Vagina (tissue), 2 donors: ENCODE results near the gene ITPR1. TPM values are rescaled to one million over a fixed set of nuclear protein-coding genes. Genes with fewer than 3 reads are reported as not detected.

Experiments
- DNase-seq, 2 donors: peaks; one replicate each; pipeline ENCODE4 v3.0.0-alpha.2; 2017; ENCODE audit errors: extremely low spot score in 2 of 2
- H3K27ac ChIP-seq: fragments of 200-600 bp; sonication (generic); one replicate; pipeline ENCODE4 v1.5.1; 2019
- H3K27me3 ChIP-seq: fragments of 200-600 bp; sonication (generic); one replicate; pipeline ENCODE4 v1.5.1; 2019
- H3K36me3 ChIP-seq, 2 donors: fragments of 200-600 bp; sonication (generic); one replicate each; pipeline ENCODE4 v1.5.1; 2017 to 2019
- H3K4me1 ChIP-seq: fragments of 200-600 bp; sonication (generic); one replicate; pipeline ENCODE4 v1.5.1; 2019
- H3K4me3 ChIP-seq, 2 donors: fragments of 200-600 bp; sonication (generic); 1 replicate in 1 of 2; 2 replicates in 1 of 2; pipeline ENCODE4 v1.5.1; 2016 to 2019
- H3K9me3 ChIP-seq: fragments of 200-600 bp; sonication (generic); one replicate; pipeline ENCODE4 v1.5.1; 2019
- CTCF ChIP-seq, 3 experiments: fragments of 450-650 bp in 2 of 3; fragments of 200-600 bp in 1 of 3; sonication (generic) in 1 of 3; IDR thresholded peaks; one replicate each; pipeline ENCODE4 v1.5.1; 2017 to 2019; ENCODE audit warnings: antibody characterized with exemption in 3 of 3, mild to moderate bottlenecking in 2 of 3, moderate library complexity in 2 of 3
- POLR2A ChIP-seq, 2 donors: fragments of 450-650 bp; IDR thresholded peaks; one replicate each; pipeline ENCODE4 v1.6.1; 2017; ENCODE audit warnings: antibody characterized with exemption in 2 of 2, mild to moderate bottlenecking in 2 of 2, moderate library complexity in 2 of 2
- POLR2AphosphoS5 ChIP-seq, 2 donors: sonication (generic); formaldehyde crosslinking; IDR thresholded peaks; one replicate each; pipeline ENCODE4 v1.9.0; 2017; ENCODE audit warnings: antibody characterized with exemption in 2 of 2, mild to moderate bottlenecking in 2 of 2, low read depth in 1 of 2; ENCODE audit not compliant: insufficient read depth in 1 of 2
- intact Hi-C: fragments of 100-400 bp; cut with DNase I; formaldehyde crosslinking; loops from one replicate; pipeline ENCODE4 v1.15.1; 2023
- total RNA-seq: library from RNA; depleted of rRNA; stranded (reverse); fragments of >200 nt; gene quantifications from one replicate; pipeline ENCODE4 v1.2.3, GENCODE V29; 2016

The ITPR1 gene
- total RNA-seq, 1 donor from 2014 or later, result 108 TPM

DNA sequence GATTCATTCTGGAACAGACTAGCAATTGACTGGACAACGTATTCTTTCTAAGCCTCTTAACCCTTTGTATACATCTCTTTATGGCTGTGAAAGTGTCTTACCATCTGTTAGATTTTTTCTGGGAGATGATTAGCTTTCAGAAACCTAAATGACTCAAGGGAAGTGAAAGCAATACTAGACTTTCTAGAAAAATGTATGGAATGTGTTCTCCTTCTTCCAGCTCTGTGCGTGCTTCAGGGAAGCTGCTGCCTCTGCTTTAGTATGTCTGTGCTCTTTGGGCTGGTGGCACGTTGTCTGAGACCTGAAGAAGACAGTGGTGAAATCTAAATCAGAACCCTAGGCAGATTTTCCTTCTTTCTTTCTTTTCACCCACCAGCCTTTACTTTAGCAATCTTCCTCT lies 89.5 kb downstream of the ITPR1 start:
- no peak for DNase-seq
- Histone ChIP-seq H3K4me3 (no peak overlapping the region), H3K27ac (peak overlapping the region; percentile 74), H3K4me1 (peaks cover 42% of the 10 kb centered on the region), H3K9me3 (no peaks in the 10 kb centered on the region), H3K36me3 (no peaks in the 10 kb centered on the region), H3K27me3 (no peaks in the 10 kb centered on the region)
- TF ChIP-seq CTCF (IDR thresholded peaks at IDR 0.05) (no peak), POLR2A (IDR thresholded peaks at IDR 0.05) (no peak), POLR2AphosphoS5 (IDR thresholded peaks at IDR 0.05; ENCODE audit: insufficient read depth in 1 of 2, low read depth in 1 of 2) (no peak)
- intact Hi-C loops, result loop anchor here (5.0 kb wide), 1 partner anchor 90 kb away; the partner anchor contains the start of gene ITPR1

- Histone ChIP-seq H3K9me3 (no peaks in the 10 kb centered on the region), H3K27me3 (no peaks in the 10 kb centered on the region), H3K4me3 (no peak overlapping the region), H3K27ac (peak overlapping the region; percentile 74), H3K4me1 (peaks cover 48% of the 10 kb centered on the region), H3K36me3 (no peaks in the 10 kb centered on the region)
- DNase-seq, result peak in 1 of 2 donors; percentile 83
- intact Hi-C loops, result loop anchor here (5.0 kb wide), 1 partner anchor 91 kb away; the partner anchor contains the start of gene ITPR1
- no peak for TF ChIP-seq POLR2AphosphoS5 (IDR thresholded peaks at IDR 0.05; ENCODE audit: insufficient read depth in 1 of 2, low read depth in 1 of 2)
- no peak for TF ChIP-seq POLR2A (IDR thresholded peaks at IDR 0.05)
These were observed 90.3 kb downstream of the ITPR1 start for GRCh38 chr3:4583416-4583815.

DNA sequence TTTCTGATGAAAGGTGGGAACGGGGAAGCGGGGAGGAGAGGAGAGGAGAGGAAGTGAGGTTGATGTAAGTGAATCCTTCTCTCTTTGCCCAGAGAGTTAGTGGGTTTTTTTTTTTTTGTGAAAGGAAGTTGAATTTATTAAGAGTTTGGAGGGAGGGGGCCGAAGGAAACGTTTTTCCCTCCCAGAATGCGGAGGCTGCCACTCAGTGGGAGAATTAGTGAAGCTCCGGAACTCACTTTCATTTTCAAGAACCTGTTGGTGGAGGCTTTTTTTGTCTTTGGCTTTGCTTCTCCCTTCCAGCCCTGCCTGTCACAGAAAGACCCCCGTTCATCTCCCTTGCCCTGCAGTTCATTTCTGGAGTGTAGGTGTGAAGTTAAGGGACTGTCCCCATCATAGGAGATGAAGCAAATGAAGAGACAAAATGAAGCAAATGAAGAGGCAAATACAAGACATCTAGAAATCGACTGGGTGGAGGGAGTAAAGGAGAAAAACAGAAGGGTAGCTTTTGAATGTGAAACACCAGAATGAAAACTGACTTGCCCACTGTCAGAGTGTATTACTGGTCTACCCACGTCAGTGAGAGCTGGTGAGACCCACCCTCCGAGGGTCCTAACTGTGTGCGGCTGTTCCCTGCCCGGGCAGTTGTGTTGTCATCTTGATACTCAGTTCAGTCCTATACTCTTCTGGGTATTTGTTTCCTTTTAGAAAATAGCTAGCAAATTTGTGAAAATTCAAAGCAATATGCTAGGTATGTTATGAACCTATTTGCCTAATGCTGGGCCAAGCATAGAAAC lies 91.5 kb downstream of the ITPR1 start:
- Histone ChIP-seq H3K4me1 (peaks cover 60% of the 10 kb centered on the region), H3K4me3 (peak overlapping the region; percentile 8 to 30), H3K27ac (peak overlapping the region; percentile 74), H3K27me3 (no peaks in the 10 kb centered on the region), H3K36me3 (no peaks in the 10 kb centered on the region), H3K9me3 (no peaks in the 10 kb centered on the region)
- DNase-seq, result peak in 1 of 2 donors; percentile 80
- no peak for TF ChIP-seq POLR2A (IDR thresholded peaks at IDR 0.05)
- TF ChIP-seq CTCF (IDR thresholded peaks at IDR 0.05), result no peak
- TF ChIP-seq POLR2AphosphoS5 (IDR thresholded peaks at IDR 0.05; ENCODE audit: insufficient read depth in 1 of 2, low read depth in 1 of 2), result no peak
- intact Hi-C loops, result loop anchor here (5.0 kb wide), 1 partner anchor 92 kb away; the partner anchor contains the start of gene ITPR1

- Histone ChIP-seq H3K9me3 (no peaks in the 10 kb centered on the region), H3K27ac (no peak overlapping the region), H3K36me3 (no peaks in the 10 kb centered on the region), H3K4me1 (peaks cover 50% of the 10 kb centered on the region), H3K27me3 (no peaks in the 10 kb centered on the region), H3K4me3 (no peak overlapping the region)
- TF ChIP-seq POLR2A (IDR thresholded peaks at IDR 0.05) (no peak), POLR2AphosphoS5 (IDR thresholded peaks at IDR 0.05; ENCODE audit: insufficient read depth in 1 of 2, low read depth in 1 of 2) (no peak), CTCF (IDR thresholded peaks at IDR 0.05) (no peak)
- DNase-seq, result peak in 1 of 2 donors; percentile 34
- intact Hi-C loops, result no loop called here
These were observed 93.2 kb downstream of the ITPR1 start for GRCh38 chr3:4586381-4586780.

DNA sequence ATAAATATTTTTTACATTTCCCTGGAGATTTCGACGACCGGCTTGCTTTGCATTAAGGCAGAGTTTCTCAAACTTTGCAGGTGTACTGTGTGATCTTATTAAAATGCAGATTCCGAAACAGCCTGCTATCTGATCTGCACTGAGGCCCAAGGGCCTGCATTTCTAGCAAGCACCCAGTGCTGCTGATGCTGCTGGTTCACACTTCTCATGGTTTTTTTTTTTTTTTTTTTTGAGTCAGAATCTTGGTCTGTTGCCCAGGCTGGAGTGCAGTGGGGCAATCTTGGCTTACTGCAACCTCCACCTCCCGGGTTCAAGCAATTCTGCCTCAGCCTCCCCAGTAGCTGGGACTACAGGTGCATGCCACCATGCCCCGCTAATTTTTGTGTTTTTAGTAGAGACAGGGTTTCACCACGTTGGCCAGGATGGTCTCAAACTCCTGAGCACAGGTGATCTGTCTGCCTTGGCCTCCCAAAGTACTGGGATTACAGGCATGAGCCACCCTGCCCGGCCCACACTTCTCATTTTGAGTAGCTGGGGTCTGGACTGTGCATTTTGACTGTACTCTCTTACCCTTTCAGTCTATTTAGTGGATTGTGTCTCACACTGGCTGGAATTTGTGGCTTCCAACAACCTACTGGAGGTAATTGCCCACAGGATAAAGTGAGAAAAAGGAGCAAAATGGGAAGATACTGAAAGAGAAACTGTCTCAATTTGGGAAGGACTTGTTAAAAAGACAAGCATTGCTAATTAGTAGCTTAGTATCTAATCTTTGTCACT lies 94.1 kb downstream of the ITPR1 start:
- TF ChIP-seq CTCF (IDR thresholded peaks at IDR 0.05) (no peak), POLR2A (IDR thresholded peaks at IDR 0.05) (no peak), POLR2AphosphoS5 (IDR thresholded peaks at IDR 0.05; ENCODE audit: insufficient read depth in 1 of 2, low read depth in 1 of 2) (no peak)
- Histone ChIP-seq H3K27ac (peak overlapping the region; percentile 49), H3K9me3 (no peaks in the 10 kb centered on the region), H3K27me3 (no peaks in the 10 kb centered on the region), H3K4me3 (no peak overlapping the region), H3K4me1 (peaks cover 46% of the 10 kb centered on the region), H3K36me3 (no peaks in the 10 kb centered on the region)
- no peak for DNase-seq
- intact Hi-C loops, result no loop called here
